ENCODE data around the gene THSD7B. TPM values are rescaled to one million over a fixed set of nuclear protein-coding genes. Genes with fewer than 3 reads are reported as not detected.

Gene THSD7B
- total and polyA plus RNA-seq, 9 of the 15 experiments (the other 6 are each of a cell fraction or from before 2014, with no cell fraction given): not detected

- POLR2A ChIA-PET: no interaction called here
- WGBS (ENCODE audit: insufficient coverage, low coverage, missing lambda C conversion rate): 0% methylated on average over 1 of the region's 1 CpG
Observed at GRCh38 chr2:136957044-136957443, 191.7 kb downstream of the THSD7B start.

More at GRCh38 chr2:136957044-136957443, 191.7 kb downstream of the THSD7B start:
- H3K9me3 ChIP-seq (replicated peaks; ENCODE audit: control insufficient read depth, insufficient read depth, low read depth, low read length): no peaks in the 10 kb centered on the region
- no peaks in the 10 kb centered on the region for H3K36me3 ChIP-seq (ENCODE audit: control insufficient read depth, insufficient read depth, low read length)
- H3K9ac ChIP-seq (ENCODE audit: insufficient read depth in 1 of 2, low read depth in 2 of 2, low read length in 2 of 2): no peak overlapping the region
- intact Hi-C loops (cut with micrococcal nuclease): no loop called here
- in situ Hi-C loops (cut with MboI): no loop called here
- no peak overlapping the region for H3K27ac ChIP-seq (ENCODE audit: extremely low read depth, low read depth, low read length)
- no peak for ATAC-seq
- no peak for FAIRE-seq
- no peaks in the 10 kb centered on the region for H4K20me1 ChIP-seq (replicated peaks; ENCODE audit: control insufficient read depth, insufficient read depth, low read length)
- H3K4me3 ChIP-seq: no peak overlapping the region
- BruUV-seq (replicated peaks): no TSS peak
- no peak overlapping the region for H2AFZ ChIP-seq (ENCODE audit: low read depth, low read length)
- no peak for DNase-seq (ENCODE audit: extremely low read depth in 1 of 4, low spot score in 3 of 4)
- no peaks in the 10 kb centered on the region for H3K9me1 ChIP-seq (ENCODE audit: control insufficient read depth, insufficient read depth, low read length)
- no peak for TF ChIP-seq NFRKB (IDR thresholded peaks at IDR 0.05; ENCODE audit: low read depth)
- no peak for TF ChIP-seq STAT6 (CRISPR knock-in tag; IDR thresholded peaks at IDR 0.05)
- no peak for TF ChIP-seq SREBF2 (CRISPR knock-in tag; IDR thresholded peaks at IDR 0.05)
- TF ChIP-seq CEBPB (tag; IDR thresholded peaks at IDR 0.05): no peak
- no peak for TF ChIP-seq BMI1 (IDR thresholded peaks at IDR 0.05; ENCODE audit: low read length)
- TF ChIP-seq POLR2G (IDR thresholded peaks at IDR 0.05; ENCODE audit: low read depth, low read length): no peak
- no peak for TF ChIP-seq TEAD1 (CRISPR knock-in tag; IDR thresholded peaks at IDR 0.05)
- TF ChIP-seq, protein P1, sequence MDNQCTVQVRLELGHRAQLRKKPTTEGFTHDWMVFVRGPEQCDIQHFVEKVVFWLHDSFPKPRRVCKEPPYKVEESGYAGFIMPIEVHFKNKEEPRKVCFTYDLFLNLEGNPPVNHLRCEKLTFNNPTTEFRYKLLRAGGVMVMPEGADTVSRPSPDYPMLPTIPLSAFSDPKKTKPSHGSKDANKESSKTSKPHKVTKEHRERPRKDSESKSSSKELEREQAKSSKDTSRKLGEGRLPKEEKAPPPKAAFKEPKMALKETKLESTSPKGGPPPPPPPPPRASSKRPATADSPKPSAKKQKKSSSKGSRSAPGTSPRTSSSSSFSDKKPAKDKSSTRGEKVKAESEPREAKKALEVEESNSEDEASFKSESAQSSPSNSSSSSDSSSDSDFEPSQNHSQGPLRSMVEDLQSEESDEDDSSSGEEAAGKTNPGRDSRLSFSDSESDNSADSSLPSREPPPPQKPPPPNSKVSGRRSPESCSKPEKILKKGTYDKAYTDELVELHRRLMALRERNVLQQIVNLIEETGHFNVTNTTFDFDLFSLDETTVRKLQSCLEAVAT (IDR thresholded peaks at IDR 0.05): no peak
- TF ChIP-seq ZNF3 (CRISPR knock-in tag; IDR thresholded peaks at IDR 0.05): no peak
- TF ChIP-seq ZBTB49 (CRISPR knock-in tag; IDR thresholded peaks at IDR 0.05; ENCODE audit: borderline replicate concordance): no peak
- TF ChIP-seq ELK3 (CRISPR knock-in tag; IDR thresholded peaks at IDR 0.05): no peak
- no peak for TF ChIP-seq ZNF583 (CRISPR knock-in tag; IDR thresholded peaks at IDR 0.05)
- no peak for TF ChIP-seq ZFP1 (CRISPR knock-in tag; IDR thresholded peaks at IDR 0.05)
- no peak for TF ChIP-seq ZNF695 (CRISPR knock-in tag; IDR thresholded peaks at IDR 0.05)
- TF ChIP-seq PRPF4 (IDR thresholded peaks at IDR 0.05; ENCODE audit: insufficient read depth, low read depth, low read length, poor library complexity, severe bottlenecking): no peak
- TF ChIP-seq ASH1L (IDR thresholded peaks at IDR 0.05; ENCODE audit: borderline replicate concordance, low read depth, partially characterized antibody): no peak
- TF ChIP-seq POLR2AphosphoS2 (IDR thresholded peaks at IDR 0.05; ENCODE audit: low read length): no peak
- no peaks in the 10 kb centered on the region for H3K27me3 ChIP-seq (ENCODE audit: control insufficient read depth in 2 of 2, insufficient read depth in 2 of 2, low read length in 2 of 2)
- H3K79me2 ChIP-seq (ENCODE audit: control insufficient read depth, insufficient read depth, low read length): no peaks in the 10 kb centered on the region
- H3K4me1 ChIP-seq (replicated peaks in 1 of 2; ENCODE audit: control insufficient read depth in 2 of 2, insufficient read depth in 2 of 2, low read length in 2 of 2): no peaks in the 10 kb centered on the region
- CTCF ChIA-PET (ENCODE audit: low intra/inter-chr PET ratio): no interaction called here
- H3K4me2 ChIP-seq (ENCODE audit: insufficient read depth, low read length): no peak overlapping the region

Data from K562 (cell line).